CD8-positive, alpha-beta memory T cell (primary cell): ENCODE data around the gene SLC16A3. TPM values are rescaled to one million over a fixed set of nuclear protein-coding genes. Genes with fewer than 3 reads are reported as not detected.

ENCODE experiments used
- CTCF ChIA-PET: fragments of 350-600 bp; sonication (Branson Sonifier 250); formaldehyde crosslinking; loops from one replicate; lab custom pipeline; 2021; ENCODE audit warnings: antibody characterized with exemption; lab: Charles Lee
- POLR2A ChIA-PET: fragments of 350-600 bp; sonication (Branson Sonifier 250); formaldehyde crosslinking; loops from one replicate; lab custom pipeline; 2021; ENCODE audit warnings: antibody characterized with exemption; lab: Charles Lee
- DNase-seq, 5 donors: peaks; one replicate each; pipeline versions ENCODE4 v3.0.0 to v3.0.0-alpha.2; 2020 to 2022; ENCODE audit warnings: mixed read lengths in 1 of 5
- H3K27ac ChIP-seq: one replicate; pipeline ENCODE4 v1.7.0; 2013; ENCODE audit warnings: low read depth, mild to moderate bottlenecking, low read length, moderate library complexity
- H3K27me3 ChIP-seq: 2 replicates; pipeline ENCODE4 v1.7.0; 2013; ENCODE audit warnings: low read length, mild to moderate bottlenecking; ENCODE audit not compliant: insufficient read depth, poor library complexity, severe bottlenecking
- H3K36me3 ChIP-seq: 2 replicates; pipeline ENCODE4 v1.7.0; 2013; ENCODE audit warnings: mild to moderate bottlenecking, low read length, moderate library complexity; ENCODE audit not compliant: insufficient read depth
- H3K4me1 ChIP-seq: 2 replicates; pipeline ENCODE4 v1.7.0; 2013; ENCODE audit warnings: mild to moderate bottlenecking, low read length, moderate library complexity; ENCODE audit not compliant: insufficient read depth
- H3K4me3 ChIP-seq: 2 replicates; pipeline ENCODE4 v1.7.0; 2013; ENCODE audit warnings: mild to moderate bottlenecking, low read length
- H3K9me3 ChIP-seq: 2 replicates; pipeline ENCODE4 v1.7.0; 2013; ENCODE audit warnings: mild to moderate bottlenecking, low read length
- H3K27ac Mint-ChIP-seq, 8 donors: one replicate each; pipeline ENCODE4 v1.8.0; 2020 to 2021; ENCODE audit warnings: mixed read lengths in 8 of 8, mild to moderate bottlenecking in 6 of 8, inconsistent platforms in 3 of 8, moderate library complexity in 3 of 8
- H3K27me3 Mint-ChIP-seq, 2 donors: one replicate each; pipeline ENCODE4 v1.8.0; 2020 to 2021; ENCODE audit warnings: mixed read lengths in 2 of 2, mild to moderate bottlenecking in 1 of 2, moderate library complexity in 1 of 2
- H3K36me3 Mint-ChIP-seq, 3 donors: one replicate each; pipeline ENCODE4 v1.8.0; 2020 to 2021; ENCODE audit warnings: mixed read lengths in 3 of 3, inconsistent platforms in 1 of 3, mild to moderate bottlenecking in 1 of 3
- H3K4me1 Mint-ChIP-seq, 3 donors: one replicate each; pipeline ENCODE4 v1.8.0; 2020 to 2021; ENCODE audit warnings: mixed read lengths in 3 of 3, inconsistent platforms in 1 of 3, mild to moderate bottlenecking in 1 of 3
- H3K4me3 Mint-ChIP-seq, 7 donors: one replicate each; pipeline ENCODE4 v1.8.0; 2020 to 2021; ENCODE audit warnings: mixed read lengths in 7 of 7, mild to moderate bottlenecking in 6 of 7, moderate library complexity in 4 of 7, inconsistent platforms in 2 of 7
- H3K9me3 Mint-ChIP-seq, 5 donors: one replicate each; pipeline ENCODE4 v1.8.0; 2020 to 2022; ENCODE audit warnings: mixed read lengths in 5 of 5, mild to moderate bottlenecking in 3 of 5, moderate library complexity in 2 of 5, inconsistent platforms in 1 of 5
- polyA plus RNA-seq: library from polyadenylated mRNA; unstranded; fragments of 300-500 nt; fragmentation: Illumina TruSeq; gene quantifications from one replicate; pipeline ENCODE4 v1.2.3, GENCODE V29; 2021
- total RNA-seq, 2 experiments: library from RNA; stranded (reverse); gene quantifications; one replicate each; pipeline ENCODE4 v1.2.3, GENCODE V29; 2021

SLC16A3 gene
- total and polyA plus RNA-seq, 3 experiments from 2014 or later = 3.3 to 31.8 (median 27.5) TPM

DNA sequence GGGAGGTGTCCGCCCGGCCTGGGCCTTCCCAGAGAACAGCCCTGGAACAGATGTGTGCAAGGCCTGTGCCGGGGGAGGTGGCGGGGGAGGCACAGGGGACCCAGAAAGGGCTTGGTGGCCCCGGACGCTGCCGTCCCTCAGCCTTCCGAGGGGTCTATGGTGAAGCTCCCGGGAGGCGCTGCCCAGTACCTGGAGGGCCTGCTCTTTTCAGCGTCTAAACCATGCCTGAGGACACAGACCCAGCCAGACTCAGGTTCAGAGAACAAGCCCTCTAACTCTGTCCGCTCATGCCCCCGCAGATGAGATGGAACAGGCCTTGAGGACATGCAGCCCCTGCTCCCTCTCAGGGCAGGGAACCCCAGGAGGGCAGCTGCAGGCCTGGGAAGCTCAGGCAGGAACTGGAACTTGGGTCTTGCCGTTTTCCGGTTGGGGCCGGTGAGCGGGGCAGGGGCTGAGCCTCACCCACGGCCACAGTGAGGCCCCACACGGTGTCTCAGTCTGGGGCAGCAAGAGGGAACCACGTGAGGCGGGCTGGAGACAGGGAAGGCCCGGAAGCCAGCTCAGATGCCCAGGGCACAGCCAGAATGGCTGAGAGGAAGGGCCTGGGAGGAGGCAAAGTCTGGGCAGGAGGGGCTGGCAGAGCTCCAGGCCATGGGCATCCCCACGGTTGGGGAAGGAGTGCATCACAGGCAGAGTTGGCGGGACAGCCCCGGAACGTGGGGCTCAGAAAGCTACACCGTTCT lies 12.5 kb downstream of the SLC16A3 start:
- peaks cover 37% of the 10 kb centered on the region for H3K36me3 ChIP-seq

GRCh38 chr17:82241926-82242697 lies 13.3 kb downstream of the SLC16A3 start:
- CTCF ChIA-PET = interaction anchor here (1.1 to 1.6 kb wide), 2 partner anchors 56 to 75 kb away, joined by 3 to 4 read pairs; partner anchors contain the start of gene CD7
- H3K9me3 ChIP-seq = no peaks in the 10 kb centered on the region
- H3K4me1 Mint-ChIP-seq = peaks cover 29 to 72% (median 32%) of the 10 kb centered on the region in 3 donors
- H3K36me3 ChIP-seq = peaks cover 45% of the 10 kb centered on the region
- peaks cover 0 to 4% (median 0%) of the 10 kb centered on the region in 5 donors for H3K9me3 Mint-ChIP-seq
- no peaks in the 10 kb centered on the region for H3K27me3 Mint-ChIP-seq
- peaks cover 3 to 69% (median 8%) of the 10 kb centered on the region in 3 donors for H3K36me3 Mint-ChIP-seq
- H3K4me3 ChIP-seq = no peak overlapping the region
- peak overlapping the region in 7 of 8 donors; percentile 14 to 71 (median 55) for H3K27ac Mint-ChIP-seq
- DNase-seq = no peak
- peak overlapping the region; percentile 70 for H3K27ac ChIP-seq
- H3K4me1 ChIP-seq = peaks cover 38% of the 10 kb centered on the region
- peak overlapping the region in 1 of 7 donors; percentile 65 for H3K4me3 Mint-ChIP-seq
- POLR2A ChIA-PET = interaction anchor here (1.2 kb wide), 1 partner anchor 32 kb away, joined by 3 read pairs; the partner anchor contains the start of gene CSNK1D
- no peaks in the 10 kb centered on the region for H3K27me3 ChIP-seq

More for the DNA sequence above, 12.5 kb downstream of the SLC16A3 start:
- Histone ChIP-seq H3K4me1 (peaks cover 38% of the 10 kb centered on the region), H3K27ac (peak overlapping the region; percentile 70), H3K4me3 (no peak overlapping the region), H3K27me3 (no peaks in the 10 kb centered on the region), H3K9me3 (no peaks in the 10 kb centered on the region)
- no peaks in the 10 kb centered on the region for H3K27me3 Mint-ChIP-seq
- peaks cover 3 to 62% (median 8%) of the 10 kb centered on the region in 3 donors for H3K36me3 Mint-ChIP-seq
- H3K4me3 Mint-ChIP-seq = peak overlapping the region in 1 of 7 donors; percentile 4
- DNase-seq = peak in 1 of 5 donors; percentile 47
- CTCF ChIA-PET = interaction anchor here (1.1 kb wide), 1 partner anchor 76 kb away, joined by 4 read pairs; the partner anchor contains the start of gene CD7
- H3K27ac Mint-ChIP-seq = peak overlapping the region in 5 of 8 donors; percentile 47 to 71 (median 64)
- H3K9me3 Mint-ChIP-seq = peaks cover 0 to 4% (median 0%) of the 10 kb centered on the region in 5 donors
- POLR2A ChIA-PET = no interaction called here
- H3K4me1 Mint-ChIP-seq = peaks cover 25 to 71% (median 32%) of the 10 kb centered on the region in 3 donors

DNA sequence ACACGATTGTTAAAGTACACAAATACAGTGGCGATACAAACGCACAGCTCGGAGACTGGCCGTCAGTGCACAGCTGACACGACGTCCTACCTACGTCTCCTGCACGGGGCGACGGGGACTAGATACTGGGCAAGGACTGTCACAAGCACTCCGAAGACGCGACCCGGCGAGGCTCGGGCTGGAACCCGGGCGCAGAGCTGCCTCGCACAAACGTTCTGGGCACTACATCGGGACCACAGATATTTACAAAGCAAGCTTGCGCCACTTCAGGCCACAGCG lies 13.8 kb downstream of the SLC16A3 start:
- Histone ChIP-seq H3K4me1 (peaks cover 41% of the 10 kb centered on the region), H3K9me3 (no peaks in the 10 kb centered on the region), H3K27ac (peak overlapping the region; percentile 70), H3K36me3 (peaks cover 50% of the 10 kb centered on the region), H3K4me3 (no peak overlapping the region), H3K27me3 (no peaks in the 10 kb centered on the region)
- Mint-ChIP-seq H3K36me3 (peaks cover 3 to 71% (median 8%) of the 10 kb centered on the region in 3 donors), H3K4me3 (no peak overlapping the region), H3K27ac (peak overlapping the region in 5 of 8 donors; percentile 14 to 71 (median 26)), H3K9me3 (peaks cover 0 to 2% (median 0%) of the 10 kb centered on the region in 5 donors), H3K4me1 (peaks cover 30 to 71% (median 32%) of the 10 kb centered on the region in 3 donors), H3K27me3 (no peaks in the 10 kb centered on the region)
- POLR2A ChIA-PET = interaction anchor here (1.2 kb wide), 1 partner anchor 31 kb away, joined by 3 read pairs; the partner anchor contains the start of gene CSNK1D
- CTCF ChIA-PET = interaction anchor here (0.7 to 1.6 kb wide), 2 partner anchors 41 to 56 kb away, joined by 3 read pairs; no protein-coding TSS in a partner anchor
- no peak for DNase-seq

GRCh38 chr17:82242977-82243647 lies 14.3 kb downstream of the SLC16A3 start:
- Histone ChIP-seq H3K4me3 (no peak overlapping the region), H3K36me3 (peaks cover 55% of the 10 kb centered on the region), H3K27ac (no peak overlapping the region), H3K27me3 (no peaks in the 10 kb centered on the region), H3K9me3 (no peaks in the 10 kb centered on the region), H3K4me1 (peaks cover 39% of the 10 kb centered on the region)
- H3K9me3 Mint-ChIP-seq = peaks cover 0 to 2% (median 0%) of the 10 kb centered on the region in 5 donors
- peaks cover 30 to 71% (median 36%) of the 10 kb centered on the region in 3 donors for H3K4me1 Mint-ChIP-seq
- DNase-seq = peak in 1 of 5 donors; percentile 40
- peaks cover 0 to under 1% of the 10 kb centered on the region in 2 donors for H3K27me3 Mint-ChIP-seq
- ChIA-PET CTCF (interaction anchor here (0.7 to 1.6 kb wide), 3 partner anchors 13 to 55 kb away, joined by 3 read pairs; no protein-coding TSS in a partner anchor), POLR2A (interaction anchor here (1.2 kb wide), 1 partner anchor 31 kb away, joined by 3 read pairs; the partner anchor contains the start of gene CSNK1D)
- H3K36me3 Mint-ChIP-seq = peaks cover 6 to 76% (median 11%) of the 10 kb centered on the region in 3 donors
- peak overlapping the region in 1 of 7 donors; percentile 18 for H3K4me3 Mint-ChIP-seq
- peak overlapping the region in 3 of 8 donors; percentile 38 to 72 (median 71) for H3K27ac Mint-ChIP-seq

GRCh38 chr17:82243648-82244412 lies 15.0 kb downstream of the SLC16A3 start:
- Mint-ChIP-seq H3K27ac (peak overlapping the region in 6 of 8 donors; percentile 16 to 78 (median 72)), H3K27me3 (peaks cover 0 to 1% of the 10 kb centered on the region in 2 donors), H3K4me1 (peaks cover 24 to 66% (median 33%) of the 10 kb centered on the region in 3 donors), H3K4me3 (peak overlapping the region in 2 of 7 donors; percentile 18 to 21), H3K36me3 (peaks cover 8 to 81% (median 11%) of the 10 kb centered on the region in 3 donors), H3K9me3 (peaks cover 0 to 2% (median 0%) of the 10 kb centered on the region in 5 donors)
- Histone ChIP-seq H3K4me1 (peaks cover 32% of the 10 kb centered on the region), H3K36me3 (peaks cover 62% of the 10 kb centered on the region), H3K27me3 (no peaks in the 10 kb centered on the region), H3K9me3 (no peaks in the 10 kb centered on the region), H3K27ac (no peak overlapping the region), H3K4me3 (no peak overlapping the region)
- DNase-seq = no peak
- ChIA-PET POLR2A (no interaction called here), CTCF (interaction anchor here (0.8 to 1.6 kb wide), 3 partner anchors 12 to 55 kb away, joined by 3 read pairs; no protein-coding TSS in a partner anchor)

DNA sequence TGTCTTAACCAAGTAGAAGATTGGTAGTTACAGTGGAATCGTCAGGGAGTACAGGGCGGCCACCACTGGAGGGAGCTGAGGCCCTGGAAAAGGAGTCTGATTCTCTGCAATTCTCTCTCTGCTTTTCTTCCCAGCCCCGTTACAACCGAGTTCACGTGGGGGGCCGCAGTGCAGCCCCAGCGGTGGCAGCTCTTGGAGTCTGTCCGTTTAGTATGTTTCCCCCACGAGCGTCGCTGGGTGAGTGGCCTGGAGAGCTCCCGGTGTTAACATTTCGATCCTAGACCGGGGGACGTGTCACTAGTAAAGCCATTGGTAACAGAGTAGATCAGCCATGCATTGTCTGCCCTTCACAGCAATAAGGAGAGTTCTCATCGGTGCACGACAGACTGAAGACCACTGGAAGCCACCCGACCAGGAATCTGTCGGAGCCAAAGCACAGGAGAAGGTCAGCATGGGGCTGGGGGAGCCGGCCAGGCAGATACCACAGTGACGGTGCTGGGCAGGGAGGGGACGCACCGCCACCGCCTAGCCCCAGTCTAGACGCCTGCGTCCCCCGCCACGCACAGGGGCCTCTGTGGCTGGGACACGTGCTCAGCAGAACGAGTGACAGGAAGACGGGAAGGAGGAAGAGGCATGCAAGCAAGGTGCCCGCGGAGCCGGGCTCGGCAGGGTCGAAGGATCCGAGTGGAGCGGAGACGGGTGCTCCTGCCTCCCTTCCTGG lies 15.7 kb downstream of the SLC16A3 start:
- H3K9me3 ChIP-seq = no peaks in the 10 kb centered on the region
- H3K4me1 ChIP-seq = peaks cover 25% of the 10 kb centered on the region
- DNase-seq = no peak
- H3K27ac ChIP-seq = no peak overlapping the region
- Mint-ChIP-seq H3K27me3 (peaks cover 0 to 1% of the 10 kb centered on the region in 2 donors), H3K9me3 (peaks cover 0 to 2% (median 0%) of the 10 kb centered on the region in 5 donors), H3K36me3 (peaks cover 8 to 85% (median 11%) of the 10 kb centered on the region in 3 donors), H3K4me1 (peaks cover 20 to 58% (median 26%) of the 10 kb centered on the region in 3 donors), H3K27ac (peak overlapping the region in 5 of 8 donors; percentile 16 to 78 (median 71)), H3K4me3 (peak overlapping the region in 1 of 7 donors; percentile 14)
- POLR2A ChIA-PET = no interaction called here
- no peaks in the 10 kb centered on the region for H3K27me3 ChIP-seq
- H3K4me3 ChIP-seq = no peak overlapping the region
- peaks cover 69% of the 10 kb centered on the region for H3K36me3 ChIP-seq
- CTCF ChIA-PET = interaction anchor here (1.2 to 1.3 kb wide), 2 partner anchors 8 to 44 kb away, joined by 3 to 5 read pairs; no protein-coding TSS in a partner anchor
